ENCODE data around the gene KMT2B.
"Not testable (repeated sequence)": the region's sequence is repeated elsewhere in the genome, so short reads cannot be mapped to it uniquely, and the experiment has no call there.

Gene KMT2B

GRCh38 chr19:35712567-35713505, 5.0 kb upstream of the KMT2B start:
- no peak for DNase-seq (ENCODE audit: low read depth in 2 of 2)

GRCh38 chr19:35713506-35713850, 4.3 kb upstream of the KMT2B start:
- no peak for DNase-seq (ENCODE audit: low read depth in 2 of 2)

- DNase-seq (ENCODE audit: low read depth in 2 of 2), result no peak
Measured at GRCh38 chr19:35713904-35714495, 3.8 kb upstream of the KMT2B start.

GRCh38 chr19:35714601-35715354, 3.0 kb upstream of the KMT2B start:
- DNase-seq (ENCODE audit: low read depth in 2 of 2), result no peak

GRCh38 chr19:35715355-35715809, 2.4 kb upstream of the KMT2B start:
- no peak for DNase-seq (ENCODE audit: low read depth in 2 of 2)

GRCh38 chr19:35715981-35716800, 1.6 kb upstream of the KMT2B start:
- no peak for DNase-seq (ENCODE audit: low read depth in 2 of 2)

- peak; percentile 86 to 91 for DNase-seq (ENCODE audit: low read depth in 2 of 2)
Measured at GRCh38 chr19:35716801-35717664, 770 bp upstream of the KMT2B start.

- DNase-seq (ENCODE audit: low read depth in 2 of 2), result no peak
Measured at GRCh38 chr19:35718345-35719041, 690 bp downstream of the KMT2B start.

- no peak for DNase-seq (ENCODE audit: low read depth in 2 of 2)
Measured at GRCh38 chr19:35719402-35720162, 1.8 kb downstream of the KMT2B start.

GRCh38 chr19:35720163-35720524, 2.3 kb downstream of the KMT2B start:
- DNase-seq (ENCODE audit: low read depth in 2 of 2), result no peak

- DNase-seq (ENCODE audit: low read depth in 2 of 2), result no peak
Measured at GRCh38 chr19:35720648-35721047, 2.8 kb downstream of the KMT2B start.

- no peak for DNase-seq (ENCODE audit: low read depth in 2 of 2)
Measured at GRCh38 chr19:35721374-35721773, 3.6 kb downstream of the KMT2B start.

GRCh38 chr19:35722461-35722860, 4.7 kb downstream of the KMT2B start:
- no peak for DNase-seq (ENCODE audit: low read depth in 2 of 2)

GRCh38 chr19:35722897-35723296, 5.1 kb downstream of the KMT2B start:
- DNase-seq (ENCODE audit: low read depth in 2 of 2), result no peak

GRCh38 chr19:35723671-35724070, 5.9 kb downstream of the KMT2B start:
- DNase-seq (ENCODE audit: low read depth in 2 of 2), result no peak

- DNase-seq (ENCODE audit: low read depth in 2 of 2), result not testable (repeated sequence)
Measured at GRCh38 chr19:35724132-35724531, 6.3 kb downstream of the KMT2B start.

GRCh38 chr19:35724560-35724959, 6.8 kb downstream of the KMT2B start:
- no peak for DNase-seq (ENCODE audit: low read depth in 2 of 2)

GRCh38 chr19:35725216-35725861, 7.5 kb downstream of the KMT2B start:
- no peak for DNase-seq (ENCODE audit: low read depth in 2 of 2)

Data from stimulated activated CD8-positive, alpha-beta memory T cell treated with anti-CD3 and anti-CD28 coated beads, Interleukin-7, amount 100 ng/mL, for 1 hour (primary cell).